ENCODE measurements around the gene MTURN.

DNA sequence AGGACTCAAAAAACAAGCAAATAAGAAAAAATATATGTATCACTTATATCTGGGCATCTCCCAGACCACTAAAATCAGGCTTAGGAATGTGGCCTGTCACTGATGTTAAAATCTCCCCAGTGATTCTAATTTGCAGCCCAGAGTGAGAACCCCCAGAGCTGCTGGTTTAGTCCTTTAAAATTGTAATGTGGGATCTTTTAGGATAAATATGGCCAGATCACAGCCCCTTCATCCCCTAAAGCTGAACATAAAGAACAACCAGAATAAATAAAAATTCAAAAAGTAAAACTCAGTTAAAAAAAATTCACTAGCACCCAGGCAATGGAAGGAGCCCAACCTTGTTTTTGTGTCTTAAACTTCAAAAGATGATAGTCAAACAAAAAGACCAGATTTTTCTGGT lies 46.4 kb upstream of the MTURN start:
- TF ChIP-seq, protein P1, sequence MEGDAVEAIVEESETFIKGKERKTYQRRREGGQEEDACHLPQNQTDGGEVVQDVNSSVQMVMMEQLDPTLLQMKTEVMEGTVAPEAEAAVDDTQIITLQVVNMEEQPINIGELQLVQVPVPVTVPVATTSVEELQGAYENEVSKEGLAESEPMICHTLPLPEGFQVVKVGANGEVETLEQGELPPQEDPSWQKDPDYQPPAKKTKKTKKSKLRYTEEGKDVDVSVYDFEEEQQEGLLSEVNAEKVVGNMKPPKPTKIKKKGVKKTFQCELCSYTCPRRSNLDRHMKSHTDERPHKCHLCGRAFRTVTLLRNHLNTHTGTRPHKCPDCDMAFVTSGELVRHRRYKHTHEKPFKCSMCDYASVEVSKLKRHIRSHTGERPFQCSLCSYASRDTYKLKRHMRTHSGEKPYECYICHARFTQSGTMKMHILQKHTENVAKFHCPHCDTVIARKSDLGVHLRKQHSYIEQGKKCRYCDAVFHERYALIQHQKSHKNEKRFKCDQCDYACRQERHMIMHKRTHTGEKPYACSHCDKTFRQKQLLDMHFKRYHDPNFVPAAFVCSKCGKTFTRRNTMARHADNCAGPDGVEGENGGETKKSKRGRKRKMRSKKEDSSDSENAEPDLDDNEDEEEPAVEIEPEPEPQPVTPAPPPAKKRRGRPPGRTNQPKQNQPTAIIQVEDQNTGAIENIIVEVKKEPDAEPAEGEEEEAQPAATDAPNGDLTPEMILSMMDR (IDR thresholded peaks at IDR 0.05), result no peak
- TF ChIP-seq EZH2 (IDR thresholded peaks at IDR 0.05; ENCODE audit: borderline replicate concordance, insufficient read depth, low read depth, low read length, poor library complexity, severe bottlenecking), result no peak

Data from B cell (primary cell).